SU-DHL-6 (cell line): ENCODE measurements around the gene SPANXD.

Experiments used
- CTCF ChIP-seq: fragments of 200-600 bp; sonication (generic); IDR thresholded peaks from one replicate; pipeline ENCODE4 v1.5.1; 2017; ENCODE audit warnings: antibody characterized with exemption, mild to moderate bottlenecking, low read length, moderate library complexity; ENCODE audit not compliant: insufficient read depth, poor library complexity, severe bottlenecking
- EZH2phosphoT487 ChIP-seq: fragments of 200-600 bp; sonication (generic), shearing (Covaris generic); conservative IDR thresholded peaks from 2 replicates; pipeline ENCODE4 v1.6.1; 2018; ENCODE audit warnings: mild to moderate bottlenecking, antibody characterized with exemption, low read length, moderate library complexity, mixed read lengths

- TF ChIP-seq EZH2phosphoT487 = no peak
- no peak for TF ChIP-seq CTCF
Observed at GRCh38 chrX:141668371-141668770, 30.2 kb downstream of the SPANXD start.
